Mesothelial cell of epicardium (in vitro differentiated cells): ENCODE measurements around the gene TDRD3. TPM values are rescaled to one million over a fixed set of nuclear protein-coding genes. Genes with fewer than 3 reads are reported as not detected.

Experiments
- DNase-seq, 2 experiments: peaks; one replicate each; pipeline ENCODE4 v3.0.0; 2021; ENCODE audit warnings: low spot score in 2 of 2; ENCODE audit not compliant: unreplicated experiment in 2 of 2
- H3K27ac Mint-ChIP-seq: 2 replicates; pipeline ENCODE4 v1.8.0; 2021; ENCODE audit warnings: mixed read lengths
- H3K27me3 Mint-ChIP-seq: 2 replicates; pipeline ENCODE4 v1.8.0; 2021; ENCODE audit warnings: low read depth, mixed read lengths
- H3K36me3 Mint-ChIP-seq: 2 replicates; pipeline ENCODE4 v1.8.0; 2021; ENCODE audit warnings: mixed read lengths
- H3K4me1 Mint-ChIP-seq: 2 replicates; pipeline ENCODE4 v1.8.0; 2021; ENCODE audit warnings: mixed read lengths
- H3K4me3 Mint-ChIP-seq: 2 replicates; pipeline ENCODE4 v1.8.0; 2021; ENCODE audit warnings: mild to moderate bottlenecking, moderate library complexity, mixed read lengths
- H3K9me3 Mint-ChIP-seq: 2 replicates; pipeline ENCODE4 v1.8.0; 2021; ENCODE audit warnings: mixed read lengths
- CTCF ChIP-seq: fragments of 200-600 bp; sonication (generic); IDR thresholded peaks from one replicate; pipeline ENCODE4 v1.5.0; 2021; ENCODE audit warnings: antibody characterized with exemption; ENCODE audit not compliant: unreplicated experiment
- total RNA-seq: library from RNA; stranded (reverse); gene quantifications from 3 replicates; pipeline ENCODE4 v1.2.1, GENCODE V29; 2021

The TDRD3 gene
- total RNA-seq, 1 donor from 2014 or later, result 50.6 TPM

GRCh38 chr13:60454425-60454824 is 57.4 kb downstream of the TDRD3 start:
- TF ChIP-seq CTCF, result no peak
- no peak overlapping the region for H3K27ac Mint-ChIP-seq
- no peak overlapping the region for H3K4me3 Mint-ChIP-seq
- peaks cover 3% of the 10 kb centered on the region for H3K9me3 Mint-ChIP-seq
- H3K36me3 Mint-ChIP-seq, result peaks cover 18% of the 10 kb centered on the region
- no peaks in the 10 kb centered on the region for H3K27me3 Mint-ChIP-seq
- no peak for DNase-seq
- no peaks in the 10 kb centered on the region for H3K4me1 Mint-ChIP-seq

- no peak for DNase-seq
- Mint-ChIP-seq H3K36me3 (peaks cover 31% of the 10 kb centered on the region), H3K9me3 (peaks cover 9% of the 10 kb centered on the region), H3K4me3 (no peak overlapping the region), H3K27ac (no peak overlapping the region), H3K27me3 (no peaks in the 10 kb centered on the region), H3K4me1 (no peaks in the 10 kb centered on the region)
- TF ChIP-seq CTCF, result no peak
These were observed 66.8 kb downstream of the TDRD3 start for GRCh38 chr13:60463787-60464186.

- Mint-ChIP-seq H3K9me3 (peaks cover 22% of the 10 kb centered on the region), H3K27me3 (no peaks in the 10 kb centered on the region), H3K27ac (no peak overlapping the region), H3K36me3 (peaks cover 36% of the 10 kb centered on the region), H3K4me1 (no peaks in the 10 kb centered on the region), H3K4me3 (no peak overlapping the region)
- no peak for TF ChIP-seq CTCF
- DNase-seq, result no peak
These were observed 70.1 kb downstream of the TDRD3 start for GRCh38 chr13:60467098-60467497.

- Mint-ChIP-seq H3K4me3 (no peak overlapping the region), H3K4me1 (peaks cover 1% of the 10 kb centered on the region), H3K27ac (no peak overlapping the region), H3K36me3 (peaks cover 70% of the 10 kb centered on the region), H3K27me3 (no peaks in the 10 kb centered on the region), H3K9me3 (peaks cover 59% of the 10 kb centered on the region)
- DNase-seq, result no peak
- TF ChIP-seq CTCF, result no peak
These were observed 82.3 kb downstream of the TDRD3 start for GRCh38 chr13:60479273-60479672.

- Mint-ChIP-seq H3K4me3 (no peak overlapping the region), H3K27me3 (no peaks in the 10 kb centered on the region), H3K4me1 (peaks cover 1% of the 10 kb centered on the region), H3K27ac (no peak overlapping the region), H3K36me3 (peaks cover 55% of the 10 kb centered on the region), H3K9me3 (peaks cover 38% of the 10 kb centered on the region)
- DNase-seq, result no peak
- TF ChIP-seq CTCF, result no peak
These were observed 85.0 kb downstream of the TDRD3 start for GRCh38 chr13:60482012-60482411.

GRCh38 chr13:60484865-60485264 is 87.8 kb downstream of the TDRD3 start:
- H3K27me3 Mint-ChIP-seq, result no peaks in the 10 kb centered on the region
- H3K27ac Mint-ChIP-seq, result no peak overlapping the region
- no peak for TF ChIP-seq CTCF
- H3K9me3 Mint-ChIP-seq, result peaks cover 29% of the 10 kb centered on the region
- H3K4me3 Mint-ChIP-seq, result no peak overlapping the region
- H3K36me3 Mint-ChIP-seq, result peaks cover 56% of the 10 kb centered on the region
- peaks cover 1% of the 10 kb centered on the region for H3K4me1 Mint-ChIP-seq
- DNase-seq, result no peak
